Ammon's horn (tissue), 1 donor: Measurements from ENCODE around the gene OPRM1.
"Not testable (repeated sequence)": the region's sequence is repeated elsewhere in the genome, so short reads cannot be mapped to it uniquely, and the experiment has no call there.

Experiments used
- DNase-seq: peaks from one replicate; pipeline ENCODE4 v3.0.0-alpha.2; 2016; ENCODE audit warnings: low spot score

Gene OPRM1

GRCh38 chr6:154206996-154207395 lies 168.0 kb downstream of the OPRM1 start:
- DNase-seq, result no peak

GRCh38 chr6:154209555-154209954 lies 170.5 kb downstream of the OPRM1 start:
- DNase-seq, result no peak

DNA sequence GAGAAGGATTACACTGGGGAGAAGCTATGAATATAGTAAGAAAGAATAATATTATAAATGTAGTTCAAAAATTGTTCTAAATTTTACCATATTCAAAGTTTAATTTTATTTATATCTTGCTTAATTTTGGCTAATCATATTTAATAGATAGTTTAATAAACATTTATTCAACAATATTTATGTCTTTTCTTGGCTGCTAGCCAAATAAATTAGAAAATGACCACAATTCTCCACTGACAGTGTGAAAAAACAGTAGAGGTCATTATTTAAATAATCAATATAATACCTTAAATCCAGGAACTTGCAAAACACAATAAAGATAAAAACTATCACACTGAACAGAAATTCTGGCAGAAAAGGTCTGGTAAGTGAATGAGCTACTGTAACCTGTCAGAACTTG lies 171.6 kb downstream of the OPRM1 start:
- no peak for DNase-seq

- peak; percentile 20 for DNase-seq
These were observed 174.7 kb downstream of the OPRM1 start for GRCh38 chr6:154213782-154214181.

DNA sequence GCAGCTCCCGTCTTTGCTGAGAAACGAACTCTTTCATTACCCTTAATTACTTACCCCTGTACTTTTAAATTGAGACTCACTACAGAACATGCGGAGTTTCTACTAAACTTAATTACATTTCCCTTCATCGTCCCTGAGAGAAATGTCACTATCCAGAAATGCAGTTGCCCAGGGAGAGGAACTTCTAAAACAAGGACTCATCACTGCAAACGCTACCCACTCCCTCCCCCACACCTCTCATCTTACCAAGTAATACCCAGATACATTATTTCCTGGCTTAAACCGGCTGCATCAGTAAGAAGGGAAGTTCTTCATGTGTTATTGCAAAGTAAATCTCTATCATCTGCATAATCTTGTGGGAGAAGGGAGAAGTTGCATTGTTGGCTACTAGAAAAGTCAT lies 179.3 kb downstream of the OPRM1 start:
- DNase-seq, result no peak

DNA sequence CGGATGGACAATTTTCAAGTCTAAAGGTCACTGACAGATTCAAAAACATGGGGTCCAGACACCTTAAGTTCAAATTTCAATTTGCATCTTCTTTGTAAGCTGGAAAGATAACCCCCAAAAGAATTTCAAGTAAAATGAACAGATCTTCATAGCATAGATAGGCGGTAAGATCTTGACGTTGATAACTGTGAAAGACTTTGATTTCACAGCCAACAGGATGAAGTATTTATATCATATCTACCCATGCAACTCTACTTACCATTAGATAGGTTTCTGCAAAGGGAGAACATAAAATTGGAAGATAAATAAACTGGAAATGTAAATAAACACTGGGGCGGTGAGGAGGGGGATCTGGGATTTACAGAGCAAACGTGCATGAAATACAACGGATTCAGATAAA lies 179.7 kb downstream of the OPRM1 start:
- DNase-seq, result no peak

DNA sequence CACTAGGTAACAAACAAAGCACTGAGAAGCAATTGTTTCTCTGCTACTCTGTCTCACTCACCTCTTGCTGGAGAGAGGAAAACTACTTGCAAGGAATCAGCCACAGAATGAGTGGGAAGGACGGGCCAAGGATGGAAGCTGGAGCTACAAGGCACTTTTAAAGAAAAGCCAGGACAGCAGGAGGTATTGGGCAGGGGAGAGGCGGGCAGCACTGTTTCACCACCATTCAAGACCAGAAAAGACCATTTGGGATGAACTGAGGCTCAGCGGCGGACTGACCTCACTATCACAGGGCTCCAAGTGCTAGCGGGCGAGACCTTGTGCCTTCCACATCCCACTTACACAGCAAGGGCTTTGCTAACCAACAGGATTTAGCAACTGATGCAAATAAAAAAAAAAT lies 180.2 kb downstream of the OPRM1 start:
- no peak for DNase-seq

DNA sequence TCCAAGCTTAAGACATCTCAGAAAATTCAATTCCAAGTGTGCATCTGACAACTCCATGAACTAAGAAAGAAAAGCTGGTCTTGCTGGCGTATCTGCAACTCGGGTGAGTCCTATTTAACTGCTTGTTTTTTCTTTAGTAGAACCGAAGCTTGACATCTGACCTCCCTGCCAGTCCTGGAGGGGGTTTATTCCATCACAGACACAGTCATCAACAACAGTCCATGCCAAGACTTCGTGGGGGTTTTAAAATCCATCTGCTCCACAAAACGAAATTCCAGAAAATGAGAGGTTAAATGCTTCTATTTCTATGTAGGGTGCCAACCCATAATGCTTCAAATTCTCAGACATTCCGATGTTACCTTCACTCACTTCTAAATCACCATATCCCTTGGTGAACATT lies 183.7 kb downstream of the OPRM1 start:
- DNase-seq, result no peak

DNA sequence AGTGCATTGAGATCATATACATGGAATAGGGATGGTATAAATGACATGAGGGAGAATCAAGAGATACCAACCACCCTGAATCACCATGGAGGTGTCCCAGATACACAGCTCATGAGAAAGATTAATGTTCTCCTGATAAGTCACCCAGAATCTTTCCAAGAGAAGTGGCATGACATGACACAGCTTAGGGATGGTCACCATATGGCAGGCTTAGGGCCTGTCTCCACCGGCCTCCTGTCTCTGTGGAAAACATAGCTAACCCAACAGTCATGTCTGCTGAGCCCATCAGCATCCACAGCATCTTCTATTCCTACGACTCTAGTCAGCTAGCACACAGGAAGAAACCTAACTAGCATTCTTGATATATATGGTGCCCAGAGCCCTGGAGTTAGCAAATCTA lies 184.3 kb downstream of the OPRM1 start:
- DNase-seq, result no peak

GRCh38 chr6:154226461-154226860 lies 187.4 kb downstream of the OPRM1 start:
- no peak for DNase-seq

- no peak for DNase-seq
These were observed 189.0 kb downstream of the OPRM1 start for GRCh38 chr6:154227862-154228520.

GRCh38 chr6:154228521-154228905 lies 189.5 kb downstream of the OPRM1 start:
- DNase-seq, result no peak

DNA sequence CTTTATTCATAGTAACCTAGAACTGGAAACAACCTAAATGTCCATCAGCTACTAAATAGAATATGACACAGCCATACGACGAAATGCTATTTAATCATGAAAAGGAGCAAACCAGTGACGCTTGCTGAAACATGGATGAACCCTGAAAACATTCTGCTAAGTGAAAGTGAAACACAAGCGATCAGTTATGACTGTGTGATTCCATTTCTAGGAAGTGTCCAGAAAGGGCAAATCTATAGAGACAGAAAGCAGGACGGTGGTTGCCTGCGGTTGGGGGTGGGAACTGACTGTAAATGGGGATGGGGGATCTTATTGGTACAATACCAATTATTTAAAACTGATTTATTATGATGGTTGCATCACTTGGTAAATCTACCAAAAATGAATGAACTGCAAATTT lies 190.7 kb downstream of the OPRM1 start:
- DNase-seq, result no peak

GRCh38 chr6:154230393-154230792 lies 191.4 kb downstream of the OPRM1 start:
- no peak for DNase-seq

- DNase-seq, result no peak
These were observed 192.0 kb downstream of the OPRM1 start for GRCh38 chr6:154230910-154231595.

DNA sequence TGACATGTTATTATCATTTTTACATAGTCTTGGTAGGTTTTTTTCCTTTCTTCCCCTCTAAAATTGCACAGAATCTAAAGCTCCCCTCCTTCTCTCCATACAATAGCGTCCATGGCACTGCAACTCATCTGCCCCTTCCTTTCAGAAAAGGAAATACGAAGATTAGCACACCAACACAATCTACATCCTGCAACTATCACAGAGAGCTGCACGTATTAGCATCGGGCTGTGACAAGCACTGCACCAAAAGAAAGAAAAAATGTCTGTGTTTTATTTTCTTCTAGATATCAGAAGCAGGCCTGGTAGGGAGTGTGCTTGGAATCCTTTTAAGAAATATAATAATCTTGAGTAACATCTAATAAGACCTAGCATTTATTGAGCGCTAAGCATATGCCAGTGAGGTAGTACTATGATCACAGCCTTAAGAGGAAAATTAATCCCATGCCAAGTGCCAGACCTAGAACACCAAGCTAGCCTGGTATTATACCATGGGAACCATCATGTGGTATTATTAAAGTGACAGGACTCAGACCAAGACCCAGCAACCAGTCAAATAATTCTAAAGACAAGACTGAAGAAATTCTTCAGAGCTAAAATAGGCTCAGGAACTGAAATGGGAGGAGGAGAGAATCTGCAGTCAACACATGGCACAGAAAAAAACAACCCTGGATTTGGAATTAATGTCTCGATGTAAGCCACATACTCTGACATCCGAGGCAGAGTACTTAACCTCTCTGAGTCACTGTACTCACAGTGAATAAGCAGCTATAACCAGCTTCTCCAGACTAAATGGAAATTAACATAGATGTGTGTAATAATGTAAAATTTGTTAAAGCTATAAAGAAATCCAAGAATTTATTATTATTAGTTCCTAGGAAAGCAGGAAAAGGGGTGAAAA lies 193.2 kb downstream of the OPRM1 start:
- DNase-seq, result no peak

DNA sequence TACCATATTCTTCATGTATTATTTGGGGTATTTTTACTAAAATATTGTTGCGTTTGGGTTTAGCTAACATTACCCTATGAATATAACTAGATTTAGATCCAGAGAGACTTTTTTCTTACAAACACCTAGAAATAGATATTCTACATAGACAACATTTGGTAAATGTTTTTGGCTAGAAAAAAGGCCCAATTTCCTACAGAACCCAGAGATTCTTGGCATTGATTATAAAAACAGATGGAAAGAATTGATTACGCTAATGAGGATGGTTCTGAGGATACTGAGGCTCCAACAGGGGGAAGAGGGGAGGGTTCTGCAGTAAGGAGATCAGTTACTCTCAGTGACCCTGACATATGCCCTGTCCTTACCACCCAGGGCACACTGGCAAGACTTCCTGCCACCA lies 194.3 kb downstream of the OPRM1 start:
- no peak for DNase-seq

DNA sequence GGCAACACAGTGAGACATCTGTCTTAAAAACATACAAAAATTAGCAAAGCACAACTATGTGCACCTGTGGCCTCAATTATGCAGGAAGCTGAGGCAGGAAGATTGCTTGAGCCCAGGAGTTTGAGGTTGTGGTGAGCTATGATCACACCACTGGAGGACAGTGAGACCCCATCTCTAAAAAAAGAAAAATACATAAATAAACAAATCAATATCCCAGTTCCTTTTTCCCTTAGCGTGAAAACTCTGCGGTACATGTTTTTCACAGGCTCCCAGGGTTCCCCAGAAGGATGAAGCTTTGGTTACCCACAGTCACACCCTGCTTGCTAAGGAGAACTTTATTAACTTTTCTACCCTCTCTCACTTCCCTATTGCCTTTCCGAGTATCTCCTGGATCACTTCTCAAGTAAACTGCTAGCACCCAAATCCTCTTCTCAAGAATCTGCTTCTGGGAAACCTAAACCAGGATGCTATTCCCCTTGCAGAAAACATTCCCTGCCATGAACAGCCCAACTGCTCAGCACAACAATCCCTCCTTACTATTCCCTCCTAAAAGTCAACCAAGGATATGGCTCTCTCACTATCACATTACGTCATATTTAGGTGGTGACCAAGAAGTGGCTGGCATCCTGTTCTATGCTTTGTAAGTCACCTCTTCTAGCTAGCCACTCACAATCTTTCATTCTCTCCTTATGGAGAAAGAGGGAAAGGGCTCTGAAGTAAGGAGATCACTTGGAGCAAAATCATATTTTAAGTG lies 195.2 kb downstream of the OPRM1 start:
- DNase-seq, result peak; percentile 39

- no peak for DNase-seq
These were observed 197.7 kb downstream of the OPRM1 start for GRCh38 chr6:154236646-154237301.

DNA sequence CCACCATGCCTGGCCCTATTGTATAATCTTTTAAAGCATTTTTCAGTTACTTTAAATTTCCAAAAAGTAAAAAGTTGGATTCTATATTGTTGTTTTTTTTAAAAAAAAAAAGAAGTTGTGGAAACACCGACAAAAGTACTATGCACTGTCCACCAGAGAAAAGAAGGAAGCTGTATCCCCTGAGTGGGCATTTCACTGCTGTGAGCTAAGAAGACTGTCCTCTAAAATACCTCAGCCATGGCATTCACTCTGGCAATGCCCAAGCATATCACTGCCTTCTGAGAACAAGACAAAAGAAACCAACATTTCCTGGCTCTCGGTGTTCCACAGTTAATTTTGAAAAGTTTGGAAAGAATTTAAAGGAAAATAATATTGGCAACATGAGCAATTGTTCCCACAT lies 199.8 kb downstream of the OPRM1 start:
- no peak for DNase-seq

DNA sequence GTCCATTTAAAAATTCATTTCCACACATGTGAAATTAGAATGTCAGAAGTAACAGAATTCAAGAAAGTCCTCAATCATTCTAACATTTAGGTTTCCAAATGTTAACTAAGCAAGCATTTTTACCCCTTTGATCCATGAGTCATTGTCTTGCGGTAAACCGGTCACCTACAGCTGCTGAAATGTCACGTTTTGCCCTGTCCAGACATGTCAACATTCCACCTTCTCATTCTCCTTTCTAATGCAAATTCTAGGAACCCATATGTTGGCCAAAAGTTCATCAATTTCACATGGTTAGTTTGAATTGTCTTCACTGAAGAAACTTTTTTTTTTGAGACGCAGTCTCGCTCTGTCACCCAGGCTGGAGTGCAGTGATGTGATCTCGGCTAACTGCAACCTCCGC lies 200.4 kb downstream of the OPRM1 start:
- DNase-seq, result no peak

GRCh38 chr6:154241061-154241460 lies 202.0 kb downstream of the OPRM1 start:
- DNase-seq, result not testable (repeated sequence)
